Measurements from ENCODE around the gene VEZT.

The VEZT gene

GRCh38 chr12:95328708-95329107, 111.1 kb downstream of the VEZT start:
- FAIRE-seq, result no peak
- TF ChIP-seq POLR2A (IDR thresholded peaks at IDR 0.05; ENCODE audit: low read depth, low read length) (no peak), POLR2AphosphoS5 (IDR thresholded peaks at IDR 0.05; ENCODE audit: low read depth, low read length) (no peak), TAF1 (IDR thresholded peaks at IDR 0.05; ENCODE audit: borderline replicate concordance, low read depth, low read length) (no peak)
- DNase-seq (ENCODE audit: insufficient read length), result no peak

- FAIRE-seq, result no peak
- no peak for DNase-seq (ENCODE audit: insufficient read length)
- TF ChIP-seq POLR2AphosphoS5 (IDR thresholded peaks at IDR 0.05; ENCODE audit: low read depth, low read length), result no peak
- TF ChIP-seq TAF1 (IDR thresholded peaks at IDR 0.05; ENCODE audit: borderline replicate concordance, low read depth, low read length), result no peak
- no peak for TF ChIP-seq POLR2A (IDR thresholded peaks at IDR 0.05; ENCODE audit: low read depth, low read length)
Observed at GRCh38 chr12:95335948-95336347, 118.3 kb downstream of the VEZT start.

GRCh38 chr12:95336387-95337067, 118.9 kb downstream of the VEZT start:
- no peak for TF ChIP-seq POLR2A (IDR thresholded peaks at IDR 0.05; ENCODE audit: low read depth, low read length)
- TF ChIP-seq TAF1 (IDR thresholded peaks at IDR 0.05; ENCODE audit: borderline replicate concordance, low read depth, low read length), result no peak
- no peak for TF ChIP-seq POLR2AphosphoS5 (IDR thresholded peaks at IDR 0.05; ENCODE audit: low read depth, low read length)
- FAIRE-seq, result no peak
- no peak for DNase-seq (ENCODE audit: insufficient read length)

DNA sequence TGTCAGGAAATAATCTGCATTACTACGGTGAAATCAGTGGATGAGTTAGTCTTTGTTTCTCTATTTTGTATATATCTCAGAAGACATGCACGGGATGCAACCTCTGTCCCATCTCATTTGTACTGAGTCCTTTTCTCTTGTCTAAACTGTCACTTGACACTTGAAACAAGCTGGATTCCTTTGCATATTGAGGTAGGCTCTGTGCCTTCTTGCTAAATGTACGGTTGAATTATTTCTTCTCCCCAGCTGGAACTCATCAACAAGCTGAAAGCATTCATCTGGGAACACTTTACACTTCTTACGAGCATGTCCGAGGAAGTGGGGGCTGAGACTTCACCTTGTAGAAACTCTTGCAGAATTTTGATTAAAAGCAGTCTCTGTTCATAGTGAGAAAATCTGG, 119.5 kb downstream of the VEZT start:
- no peak for FAIRE-seq
- DNase-seq (ENCODE audit: insufficient read length), result no peak
- no peak for TF ChIP-seq POLR2A (IDR thresholded peaks at IDR 0.05; ENCODE audit: low read depth, low read length)
- no peak for TF ChIP-seq POLR2AphosphoS5 (IDR thresholded peaks at IDR 0.05; ENCODE audit: low read depth, low read length)
- TF ChIP-seq TAF1 (IDR thresholded peaks at IDR 0.05; ENCODE audit: borderline replicate concordance, low read depth, low read length), result no peak

DNA sequence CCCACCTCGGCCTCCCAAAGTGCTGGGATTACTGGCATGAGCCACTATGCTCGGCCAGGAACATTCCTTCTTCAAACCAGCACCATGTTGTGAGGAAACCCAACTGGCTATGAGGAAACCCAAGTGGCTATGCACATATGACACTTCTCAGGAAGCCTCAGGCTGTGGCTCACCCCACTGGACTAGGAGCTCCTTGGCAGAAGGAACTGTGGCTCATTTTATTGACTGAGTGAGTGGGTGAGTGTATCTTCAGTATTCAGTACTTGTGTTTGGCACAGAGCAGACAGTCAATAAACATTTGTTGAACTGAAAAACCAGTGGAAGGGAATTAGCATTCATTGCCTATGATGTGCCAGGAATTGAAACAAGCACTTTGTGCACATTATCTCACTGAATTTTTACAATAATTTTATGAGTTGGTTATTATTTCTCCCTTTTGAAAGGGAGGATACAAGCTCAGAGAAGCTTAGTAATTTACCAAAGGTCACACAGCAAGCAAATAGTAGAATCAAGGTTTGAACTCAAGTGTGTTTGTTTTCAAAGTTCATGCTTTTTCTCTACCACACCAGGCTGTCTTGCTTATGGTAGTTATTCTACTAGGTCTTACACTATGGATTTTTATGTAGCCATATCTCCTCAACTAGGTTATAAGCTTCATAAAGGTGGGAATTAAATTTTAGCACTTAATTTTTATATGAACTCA, 121.6 kb downstream of the VEZT start:
- TF ChIP-seq POLR2A (IDR thresholded peaks at IDR 0.05; ENCODE audit: low read depth, low read length), result no peak
- TF ChIP-seq TAF1 (IDR thresholded peaks at IDR 0.05; ENCODE audit: borderline replicate concordance, low read depth, low read length), result no peak
- TF ChIP-seq POLR2AphosphoS5 (IDR thresholded peaks at IDR 0.05; ENCODE audit: low read depth, low read length), result no peak
- FAIRE-seq, result no peak
- no peak for DNase-seq (ENCODE audit: insufficient read length)

DNA sequence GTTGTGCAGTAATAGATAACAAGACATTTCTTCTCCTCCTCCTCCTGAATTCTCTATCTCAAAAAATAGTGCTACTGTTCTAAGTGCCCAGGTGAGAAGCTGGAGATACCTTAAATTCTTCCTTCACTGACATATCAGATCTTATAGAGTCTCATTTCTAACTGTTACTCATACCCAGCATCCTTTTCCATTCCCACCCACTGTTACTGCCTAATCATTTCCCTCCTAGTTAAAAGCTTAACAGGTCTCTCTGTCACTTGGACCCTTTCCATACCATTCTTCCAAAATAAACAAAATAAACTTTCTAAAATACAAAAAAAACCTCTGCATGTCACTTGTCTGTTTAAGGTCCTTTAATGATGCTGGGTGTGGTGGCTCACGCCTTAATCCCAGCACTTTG, 124.4 kb downstream of the VEZT start:
- TF ChIP-seq TAF1 (IDR thresholded peaks at IDR 0.05; ENCODE audit: borderline replicate concordance, low read depth, low read length), result no peak
- FAIRE-seq, result no peak
- no peak for DNase-seq (ENCODE audit: insufficient read length)

DNA sequence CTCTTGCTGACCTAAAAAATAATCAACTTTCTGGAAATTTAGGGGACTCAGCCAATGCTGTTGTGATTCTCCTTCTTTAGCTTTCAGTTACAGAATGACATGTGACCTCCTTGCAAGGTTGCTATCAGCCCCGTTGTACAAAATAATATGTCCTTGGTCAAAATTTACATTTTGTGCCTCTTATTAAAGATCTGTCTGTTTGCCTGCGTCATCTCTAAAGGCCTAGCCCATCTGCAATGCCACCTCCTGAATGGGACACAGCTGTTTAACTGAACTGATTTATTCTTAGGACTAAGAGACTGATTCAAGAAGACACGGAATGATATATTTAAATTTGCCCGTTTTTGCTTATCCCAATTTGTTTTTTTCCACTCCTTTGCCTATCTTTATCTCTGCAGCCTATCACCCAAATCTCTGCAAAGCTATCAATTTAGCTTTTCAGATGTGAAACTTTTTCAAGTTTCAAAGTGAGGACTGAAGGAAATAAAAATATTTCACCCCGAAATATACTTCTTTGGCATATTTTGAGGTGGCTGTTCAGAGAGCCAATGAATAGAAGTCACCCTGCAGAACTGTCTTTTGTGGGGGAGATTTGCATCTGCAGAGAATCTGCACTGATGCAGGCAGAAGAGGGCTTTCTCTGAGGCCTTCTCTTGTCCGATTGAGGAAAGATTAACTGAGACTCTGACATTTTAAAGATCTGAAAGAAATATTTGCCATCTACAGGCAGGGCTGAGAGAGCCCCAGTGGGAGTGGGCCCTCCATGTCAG, 126.0 kb downstream of the VEZT start:
- TF ChIP-seq POLR2A (IDR thresholded peaks at IDR 0.05; ENCODE audit: low read depth, low read length) (no peak), POLR2AphosphoS5 (IDR thresholded peaks at IDR 0.05; ENCODE audit: low read depth, low read length) (no peak), TAF1 (IDR thresholded peaks at IDR 0.05; ENCODE audit: borderline replicate concordance, low read depth, low read length) (no peak)
- DNase-seq (ENCODE audit: insufficient read length), result no peak
- no peak for FAIRE-seq

DNA sequence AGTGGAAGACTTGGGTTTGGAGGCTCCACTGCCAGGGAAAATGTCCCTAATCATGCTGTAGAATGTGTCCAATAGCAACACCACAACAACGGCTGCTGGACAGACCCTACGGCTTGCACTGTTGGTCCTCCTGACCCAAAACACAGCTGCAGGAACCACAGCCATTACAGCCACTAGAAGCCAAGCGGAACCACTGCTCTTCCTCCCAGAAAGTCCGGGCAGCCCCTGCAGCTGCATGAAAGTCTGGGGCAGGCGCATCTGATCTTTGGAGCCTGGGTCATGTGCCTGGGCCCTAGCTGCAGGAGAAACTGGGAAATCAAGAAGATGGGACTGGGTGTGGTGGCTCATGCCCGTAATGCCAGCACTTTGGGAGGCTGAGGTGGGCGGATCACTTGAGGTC, 131.7 kb downstream of the VEZT start:
- FAIRE-seq (no peak), DNase-seq (ENCODE audit: insufficient read length) (no peak)
- no peak for TF ChIP-seq TAF1 (IDR thresholded peaks at IDR 0.05; ENCODE audit: borderline replicate concordance, low read depth, low read length)

DNA sequence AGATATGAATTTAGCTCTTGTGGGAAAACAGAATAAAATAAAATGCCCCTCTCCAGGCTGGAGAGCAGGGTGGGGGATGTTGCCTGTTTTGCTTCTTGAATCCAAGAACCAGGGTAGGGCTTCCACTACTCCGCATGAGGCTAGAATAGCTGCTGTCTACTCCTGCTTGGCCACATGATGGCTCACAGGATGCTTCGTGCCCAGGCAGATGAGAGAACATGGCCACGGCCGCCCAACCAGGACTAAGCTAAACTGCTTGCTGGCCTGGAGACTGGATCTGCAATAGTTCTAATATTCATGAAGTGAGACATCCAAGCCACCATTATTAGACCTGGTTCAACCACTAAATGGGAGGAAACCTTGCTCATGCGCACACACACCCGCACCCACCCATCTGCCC, 134.1 kb downstream of the VEZT start:
- no peak for TF ChIP-seq POLR2A (IDR thresholded peaks at IDR 0.05; ENCODE audit: low read depth, low read length)
- no peak for TF ChIP-seq POLR2AphosphoS5 (IDR thresholded peaks at IDR 0.05; ENCODE audit: low read depth, low read length)
- TF ChIP-seq TAF1 (IDR thresholded peaks at IDR 0.05; ENCODE audit: borderline replicate concordance, low read depth, low read length), result no peak
- FAIRE-seq (no peak), DNase-seq (ENCODE audit: insufficient read length) (no peak)

Data from GM12892 (cell line).